ENCODE measurements around the gene GTF2H4.

GRCh38 chr6:30938730-30939129 lies 30.7 kb downstream of the GTF2H4 start:
- TF ChIP-seq CTCF (IDR thresholded peaks at IDR 0.05) (no peak), ZFX (IDR thresholded peaks at IDR 0.05; ENCODE audit: borderline replicate concordance) (no peak)

Data from 22Rv1 (cell line).